Stimulated activated CD4-positive, alpha-beta T cell treated with anti-CD3 and anti-CD28 coated beads, Interleukin-15, amount 100 ng/mL, for 48 hours (primary cell): ENCODE measurements around the gene ZBTB22.

Experiments used
- DNase-seq, 2 donors: peaks; one replicate each; pipeline ENCODE4 v3.0.0-alpha.2; 2020; ENCODE audit warnings: low read depth in 2 of 2

Gene ZBTB22

GRCh38 chr6:33329058-33329457, 11.5 kb upstream of the ZBTB22 start:
- no peak for DNase-seq

DNA sequence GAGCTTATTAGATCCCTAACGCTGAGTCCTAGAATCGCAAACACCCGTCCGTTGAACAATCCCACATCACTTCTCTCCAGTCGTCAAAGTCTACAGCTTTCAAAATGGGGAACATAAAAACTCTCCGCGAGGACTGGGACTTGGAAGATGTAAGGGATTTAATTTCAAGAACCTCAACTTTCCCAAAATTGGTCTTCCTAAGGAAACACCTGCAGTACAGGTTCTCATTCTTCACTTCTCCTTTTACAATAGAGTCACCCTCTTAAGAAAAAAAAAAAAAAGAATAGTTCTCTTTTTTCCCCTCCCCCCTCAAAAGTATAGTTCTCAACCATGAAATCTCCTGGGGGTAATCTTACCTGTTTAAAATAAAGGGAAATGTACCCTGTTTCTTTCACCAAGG, 6.6 kb upstream of the ZBTB22 start:
- DNase-seq = no peak

GRCh38 chr6:33323623-33323948, 6.0 kb upstream of the ZBTB22 start:
- DNase-seq = no peak

GRCh38 chr6:33321227-33321626, 3.7 kb upstream of the ZBTB22 start:
- no peak for DNase-seq

DNA sequence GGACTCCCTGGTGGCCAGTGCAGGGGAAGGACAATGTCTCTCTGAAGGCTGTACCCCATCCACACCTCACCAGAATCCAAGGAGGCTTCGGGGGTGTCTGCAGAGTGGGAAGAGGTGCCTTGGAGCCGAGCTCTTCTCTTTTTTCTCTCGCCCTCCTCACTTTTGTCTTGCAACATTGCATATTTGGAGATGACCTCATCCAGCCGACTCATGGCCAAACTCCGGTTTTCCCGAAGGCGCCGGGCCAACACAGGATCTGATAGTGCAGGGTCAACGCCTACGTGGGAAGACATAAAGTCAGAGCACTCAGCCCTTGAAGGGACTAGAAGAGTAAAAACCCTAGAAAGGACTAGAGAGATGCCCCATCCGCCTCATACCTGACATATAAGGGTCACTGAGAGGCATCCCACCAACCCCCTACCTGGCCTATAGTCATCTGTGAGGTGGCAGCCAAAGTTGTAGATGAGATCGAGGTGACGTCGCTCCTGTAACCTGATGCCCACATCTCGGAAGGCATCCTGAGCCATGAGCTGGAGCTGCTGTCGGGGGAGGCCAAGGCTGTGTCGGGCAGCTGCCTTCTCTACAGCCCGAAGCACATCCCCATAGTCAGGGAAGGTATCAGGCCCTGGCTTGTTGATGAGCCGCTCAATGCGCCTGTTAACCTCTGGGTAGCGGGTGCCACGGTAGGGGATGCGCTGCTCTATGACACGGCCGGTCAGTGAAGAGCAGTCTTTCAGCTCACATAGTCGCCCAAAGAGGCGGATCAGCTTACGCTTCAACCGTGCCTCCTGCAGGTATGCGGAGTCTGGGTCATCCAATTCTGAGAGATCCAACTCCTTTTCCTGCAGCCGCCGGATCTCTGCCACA, 3.0 kb upstream of the ZBTB22 start:
- DNase-seq = no peak

DNA sequence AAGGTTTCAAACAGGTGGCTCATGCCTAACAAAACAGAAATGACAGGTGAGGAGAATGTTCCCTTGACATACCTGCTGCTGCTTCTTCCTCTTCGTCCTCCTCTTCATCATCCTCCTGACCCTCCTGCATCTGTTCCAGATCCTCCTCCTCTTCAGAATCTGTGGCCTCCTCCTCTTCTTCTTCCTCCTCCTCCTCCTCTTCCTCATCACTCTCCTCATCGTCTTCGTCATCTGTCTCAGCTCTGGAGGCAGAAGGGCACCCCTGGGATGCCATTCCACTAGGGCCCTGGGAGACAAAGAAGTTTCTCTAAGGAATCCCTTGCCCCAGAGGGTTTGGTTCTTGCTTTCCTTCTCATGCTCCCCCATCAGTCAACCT, 2.4 kb upstream of the ZBTB22 start:
- DNase-seq = no peak

GRCh38 chr6:33318426-33319073, 1.0 kb upstream of the ZBTB22 start:
- DNase-seq = no peak

DNA sequence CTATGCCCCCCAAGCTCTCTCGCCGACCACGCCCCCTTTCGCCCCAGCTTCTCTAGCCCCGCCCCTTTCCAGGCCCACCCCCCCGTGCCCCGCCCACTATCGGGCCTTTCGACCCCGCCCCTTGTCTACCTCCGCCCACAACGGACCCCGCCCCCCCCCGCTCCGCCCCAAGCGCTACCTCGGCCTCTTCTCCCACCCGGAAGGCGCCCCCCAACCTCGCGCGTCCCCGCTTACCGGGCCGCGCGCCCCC, 200 bp downstream of the ZBTB22 start:
- no peak for DNase-seq

- DNase-seq = no peak
Measured at GRCh38 chr6:33316603-33317418, 733 bp downstream of the ZBTB22 start.

- no peak for DNase-seq
Measured at GRCh38 chr6:33315793-33316602, 1.5 kb downstream of the ZBTB22 start.

DNA sequence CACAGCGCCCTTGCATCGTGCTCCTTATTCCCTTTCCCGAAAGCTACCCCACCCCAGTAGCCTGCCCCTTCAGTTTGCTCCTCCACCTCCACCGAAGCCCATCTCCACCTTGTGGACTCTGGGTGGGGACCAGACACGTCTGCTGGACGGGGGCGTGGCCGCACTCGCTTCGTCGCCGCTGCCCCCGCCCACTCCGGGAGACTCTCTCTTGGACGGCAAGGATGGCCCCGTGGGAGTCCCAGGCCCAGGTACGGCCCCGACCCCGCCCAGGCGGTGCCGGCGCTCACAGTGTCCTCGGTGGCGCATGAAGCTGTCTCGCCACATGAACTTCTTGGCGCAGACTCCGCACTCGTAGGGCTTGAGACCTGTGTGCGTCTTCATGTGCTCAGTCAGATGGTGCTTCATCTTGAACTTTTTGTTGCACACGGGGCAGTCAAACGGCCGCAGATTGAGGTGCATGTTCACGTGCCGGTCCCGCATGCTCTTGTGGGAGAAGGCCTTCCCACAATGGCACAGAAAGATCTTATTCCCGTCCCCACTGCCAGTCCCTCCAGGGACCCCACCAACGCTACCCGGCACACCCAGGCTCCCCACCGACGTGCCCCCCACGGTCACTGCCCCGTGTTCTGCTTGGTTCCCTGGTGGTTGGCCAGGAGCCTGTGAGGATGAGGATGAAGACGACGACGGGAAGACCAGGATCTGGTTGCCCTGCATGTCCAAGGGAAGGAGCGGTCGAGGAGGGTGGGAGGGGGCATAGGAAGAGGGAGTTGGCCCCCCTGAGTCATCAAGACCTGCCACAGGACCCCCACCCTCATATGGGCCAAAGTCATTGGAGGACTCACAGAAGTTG, 2.4 kb downstream of the ZBTB22 start:
- no peak for DNase-seq

DNA sequence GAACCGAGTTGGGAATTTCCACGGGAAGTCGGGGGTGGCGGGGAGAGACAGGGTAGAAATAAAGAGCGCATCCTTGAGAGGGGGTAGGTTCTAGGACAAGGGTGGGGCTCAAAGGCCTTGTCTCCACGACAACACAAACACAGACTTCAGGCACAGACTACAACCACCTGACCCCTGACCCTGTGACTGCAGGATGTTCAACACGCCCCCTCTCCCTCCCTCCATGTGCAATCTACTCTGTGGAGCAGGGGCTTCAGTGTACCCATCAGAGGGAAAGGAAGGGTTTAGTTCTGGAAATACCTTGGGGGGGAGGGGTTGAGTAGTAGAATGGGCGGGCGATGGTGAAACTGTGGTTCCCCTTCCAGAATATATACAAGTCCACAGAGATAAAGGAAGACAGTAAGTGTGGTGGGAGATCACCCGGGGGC, 3.0 kb downstream of the ZBTB22 start:
- peak in 1 of 2 donors; percentile 46 for DNase-seq

- peak; percentile 70 to 76 for DNase-seq
Measured at GRCh38 chr6:33313709-33314514, 3.6 kb downstream of the ZBTB22 start, which contains the start of gene TAPBP. Gene TAPBP (minus strand): TSS chr6:33314078. CDS start chr6:33314041, 37 bp downstream.

DNA sequence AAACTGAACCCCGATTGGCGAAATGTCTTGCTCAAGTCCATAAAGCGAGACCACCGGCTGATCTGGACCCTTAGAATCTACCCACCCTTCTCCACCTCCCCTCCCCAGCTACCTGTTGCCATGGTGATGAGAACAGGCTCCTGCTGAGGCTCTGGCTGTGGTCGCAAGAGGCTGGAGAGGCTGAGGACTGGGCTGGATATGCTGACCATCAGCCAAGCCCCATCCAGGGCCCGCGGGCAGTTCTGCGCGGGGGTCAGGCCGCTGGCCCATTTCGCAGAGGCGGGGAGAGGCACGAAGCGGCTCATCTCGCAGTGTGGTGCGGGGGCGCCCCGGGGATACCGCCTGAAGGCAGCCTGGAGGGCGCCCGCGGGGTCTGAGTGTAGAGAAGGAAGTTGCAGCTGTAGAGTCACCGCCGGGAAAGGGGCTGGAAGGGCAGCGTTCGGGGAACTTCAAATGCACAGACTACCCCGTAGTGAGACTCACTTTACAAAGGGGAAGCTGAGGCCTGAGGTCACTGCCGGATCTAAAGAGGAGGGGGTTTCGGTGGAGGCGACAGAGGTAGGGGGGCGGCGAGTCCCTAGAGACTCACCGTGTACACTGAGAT, 4.3 kb downstream of the ZBTB22 start:
- DNase-seq = no peak

DNA sequence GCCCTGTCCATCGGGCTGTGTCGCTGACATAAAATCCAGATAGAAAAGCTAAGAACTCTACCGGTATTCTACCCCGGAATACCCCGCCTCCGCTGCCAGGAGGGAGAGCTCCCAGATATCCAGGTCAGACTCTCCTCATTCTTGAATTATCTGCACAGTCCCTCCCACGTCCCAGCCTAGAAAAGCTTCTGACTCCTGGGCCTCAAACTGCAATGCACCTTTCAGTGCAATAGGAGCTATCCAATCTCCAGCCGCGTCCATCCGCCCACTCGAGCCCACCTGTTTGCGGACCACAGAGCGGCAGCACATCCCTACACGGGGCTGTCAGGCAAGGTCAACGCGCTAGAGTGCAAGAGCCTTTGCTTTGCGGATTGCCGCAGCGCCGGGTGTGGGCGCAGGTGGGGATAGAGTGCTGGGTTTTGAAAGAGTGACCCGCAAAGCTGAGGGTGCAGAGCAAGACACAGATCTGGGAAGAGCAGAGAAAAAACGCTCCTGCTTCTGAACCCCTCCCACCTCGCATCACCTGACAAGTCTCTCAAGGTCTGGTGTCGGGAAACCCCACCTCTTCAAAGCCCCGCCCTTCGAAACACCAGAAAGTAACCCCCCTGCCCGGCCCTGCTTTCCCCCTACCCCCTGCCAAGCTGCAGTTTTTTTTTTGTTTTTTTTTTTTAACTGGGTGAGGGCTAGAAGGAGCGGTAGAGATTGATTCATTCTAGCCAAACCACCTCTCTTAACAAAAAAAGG, 5.0 kb downstream of the ZBTB22 start:
- peak; percentile 63 to 77 for DNase-seq

DNA sequence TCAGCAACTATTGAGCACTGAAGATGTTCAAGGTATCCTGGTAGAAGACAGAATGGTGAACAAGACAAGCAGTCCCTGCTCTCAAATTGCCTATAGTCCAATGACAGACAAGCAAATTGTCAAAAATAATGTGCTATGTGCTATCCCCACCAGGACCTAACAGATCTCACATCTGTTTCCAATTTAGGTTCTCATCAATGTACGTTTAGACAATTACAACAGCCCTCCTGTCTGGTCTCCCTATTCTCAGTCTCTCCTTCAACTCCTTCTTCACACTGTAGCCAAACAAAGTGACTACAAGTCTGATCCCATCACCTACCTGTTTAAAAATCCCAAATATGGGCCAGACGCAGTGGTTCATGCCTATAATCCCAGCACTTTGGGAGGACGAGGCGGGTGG, 11.2 kb downstream of the ZBTB22 start:
- DNase-seq = no peak

DNA sequence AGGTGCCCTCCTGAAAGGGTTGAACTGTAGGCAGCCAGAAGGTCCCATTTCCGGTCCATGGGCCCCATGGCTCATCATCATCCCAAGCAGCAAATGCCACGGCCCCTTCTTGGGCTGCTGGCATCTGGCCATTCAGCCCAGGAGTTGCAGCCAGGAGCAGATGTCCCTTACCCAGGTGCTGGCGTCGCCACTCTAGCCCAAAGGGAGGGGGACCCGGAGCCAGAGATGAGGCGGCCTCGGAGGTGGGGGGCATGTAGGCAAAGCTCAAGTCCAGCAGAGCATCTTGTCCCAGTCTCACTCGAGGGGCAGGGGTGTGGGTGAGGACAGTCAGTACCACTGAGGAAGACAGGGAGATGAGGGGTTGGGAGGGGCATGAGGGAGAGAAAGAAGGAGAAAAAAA, 12.5 kb downstream of the ZBTB22 start:
- DNase-seq = no peak

DNA sequence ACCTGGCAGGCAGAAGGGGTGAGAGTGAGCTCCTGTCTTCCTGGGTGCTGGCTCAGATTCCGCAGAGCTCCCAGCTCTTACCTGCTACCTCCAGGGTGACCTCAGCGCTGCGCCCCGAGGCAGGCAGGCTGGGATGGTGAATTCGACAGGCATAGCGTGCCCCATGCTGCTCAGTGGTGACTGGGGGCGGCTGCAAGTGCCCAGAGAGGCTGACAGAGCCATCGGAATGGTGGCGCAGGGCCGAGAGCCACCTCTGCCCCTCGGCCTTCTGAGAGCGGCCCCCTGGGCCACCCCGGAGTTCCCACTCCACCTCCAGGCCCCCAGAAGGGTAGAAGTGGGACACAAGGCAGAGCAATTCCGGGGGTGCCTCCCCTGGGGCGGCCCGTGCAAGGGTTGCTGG, 13.3 kb downstream of the ZBTB22 start:
- no peak for DNase-seq

DNA sequence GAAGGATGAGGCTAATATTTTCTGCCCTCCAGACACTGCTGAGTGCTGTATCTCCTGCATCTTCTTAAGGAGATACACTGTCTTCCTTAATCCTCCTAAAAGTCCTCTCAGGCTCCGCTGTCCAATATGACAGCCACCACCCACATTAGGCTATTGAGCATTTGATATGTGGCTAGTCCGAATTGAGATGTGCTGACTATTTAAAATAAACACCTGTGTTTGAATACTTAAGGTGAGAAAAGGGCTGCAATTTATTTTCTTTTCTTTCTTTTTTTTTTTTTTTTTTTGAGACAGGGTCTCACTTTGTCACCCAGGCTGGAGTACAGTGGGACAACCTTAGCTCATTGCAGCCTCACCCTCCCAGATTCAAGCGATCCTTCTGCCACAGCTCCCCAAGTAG, 15.7 kb downstream of the ZBTB22 start:
- DNase-seq = no peak
